K562 treated with DMSO at 1 percent for 24 hours (cell line): ENCODE data around the gene SBSN. TPM values are rescaled to one million over a fixed set of nuclear protein-coding genes. Genes with fewer than 3 reads are reported as not detected.

ENCODE experiments used
- total RNA-seq: library from RNA; unstranded; fragments of 300-600 nt; gene quantifications from 2 replicates; pipeline ENCODE4 v1.2.3, GENCODE V29; 2022; ENCODE audit warnings: low read depth; ENCODE audit not compliant: insufficient read depth

The SBSN gene, protein sequence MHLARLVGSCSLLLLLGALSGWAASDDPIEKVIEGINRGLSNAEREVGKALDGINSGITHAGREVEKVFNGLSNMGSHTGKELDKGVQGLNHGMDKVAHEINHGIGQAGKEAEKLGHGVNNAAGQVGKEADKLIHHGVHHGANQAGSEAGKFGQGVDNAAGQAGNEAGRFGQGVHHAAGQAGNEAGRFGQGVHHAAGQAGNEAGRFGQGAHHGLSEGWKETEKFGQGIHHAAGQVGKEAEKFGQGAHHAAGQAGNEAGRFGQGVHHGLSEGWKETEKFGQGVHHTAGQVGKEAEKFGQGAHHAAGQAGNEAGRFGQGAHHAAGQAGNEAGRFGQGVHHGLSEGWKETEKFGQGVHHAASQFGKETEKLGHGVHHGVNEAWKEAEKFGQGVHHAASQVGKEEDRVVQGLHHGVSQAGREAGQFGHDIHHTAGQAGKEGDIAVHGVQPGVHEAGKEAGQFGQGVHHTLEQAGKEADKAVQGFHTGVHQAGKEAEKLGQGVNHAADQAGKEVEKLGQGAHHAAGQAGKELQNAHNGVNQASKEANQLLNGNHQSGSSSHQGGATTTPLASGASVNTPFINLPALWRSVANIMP
- total RNA-seq, result not detected in 2 replicates

DNA sequence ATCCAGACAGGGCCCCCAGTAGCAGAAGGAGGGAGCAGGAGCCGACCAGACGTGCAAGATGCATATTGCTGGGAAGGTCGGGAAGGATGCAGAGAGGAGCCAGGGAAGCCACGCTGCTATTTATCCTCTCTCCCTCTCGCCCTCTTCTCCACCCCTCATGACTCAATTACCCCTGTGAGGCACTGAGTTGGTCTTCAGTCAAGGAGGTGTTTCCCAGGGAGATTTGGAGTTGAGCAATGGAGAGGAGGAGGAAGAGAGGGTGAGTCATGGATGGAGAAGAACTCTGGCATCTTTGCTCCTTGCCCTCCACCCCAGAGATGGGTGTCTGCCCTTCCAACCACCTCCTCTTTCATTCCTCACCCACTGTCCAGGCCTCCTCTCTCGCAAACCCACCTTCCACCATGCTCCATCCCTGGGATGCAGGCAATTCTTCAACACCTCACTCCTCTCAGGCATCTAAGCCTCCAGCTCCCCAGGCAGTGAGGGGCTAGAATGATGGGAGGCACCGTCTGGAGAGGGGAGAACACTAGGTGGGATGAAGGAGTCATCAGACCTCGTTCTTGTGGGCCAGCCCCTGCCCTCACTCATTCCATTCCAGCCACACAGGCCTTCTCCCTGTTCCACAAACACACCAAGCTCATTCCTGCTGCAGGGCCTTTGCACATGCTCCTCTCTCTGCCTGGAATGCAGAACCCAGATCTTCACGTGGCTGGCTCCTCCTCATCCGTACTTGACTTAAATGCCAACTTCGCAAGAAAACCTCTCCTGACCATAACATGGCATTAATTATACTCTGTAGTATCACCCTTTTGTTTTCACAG is at the start of gene SBSN:
TSS of gene SBSN (minus strand) at position 94 of the 821 bp plus-strand sequence. CDS start at position 64, 30 bp downstream.

DNA sequence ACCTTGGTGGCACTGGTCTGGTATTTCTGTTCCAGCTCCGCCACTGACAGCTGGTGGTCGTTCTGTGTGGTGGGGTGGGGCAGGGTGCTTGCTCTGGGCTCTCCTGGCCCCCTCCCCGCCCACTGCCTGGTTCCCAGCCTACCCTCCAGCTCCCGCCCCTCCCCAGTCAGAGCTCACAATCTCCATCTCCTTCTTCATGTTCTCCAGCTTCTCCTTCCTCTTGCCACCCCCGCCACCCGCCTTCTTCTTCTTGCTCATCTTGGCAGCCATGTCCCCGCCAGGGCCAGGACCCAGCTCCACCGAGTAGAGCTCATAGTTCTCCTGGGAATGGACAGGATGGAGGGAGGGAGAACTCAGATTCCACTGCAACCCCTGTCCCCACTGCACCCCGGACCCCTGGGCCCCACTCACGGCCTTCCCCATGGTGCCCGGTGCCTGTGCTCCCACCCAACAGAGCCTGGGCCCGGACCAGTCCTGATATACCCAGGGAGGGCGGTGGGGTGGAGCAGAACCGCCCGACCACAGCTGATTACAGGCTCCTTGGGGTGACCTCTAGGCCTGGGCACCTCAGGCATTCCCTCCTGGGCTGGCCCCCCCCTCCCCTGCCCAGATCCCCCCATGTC is 35.2 kb upstream of the SBSN start, which contains the start of gene ATP4A:
TSS of gene ATP4A (minus strand) at position 452 of the 623 bp plus-strand sequence. CDS start at position 423, 29 bp downstream.

DNA sequence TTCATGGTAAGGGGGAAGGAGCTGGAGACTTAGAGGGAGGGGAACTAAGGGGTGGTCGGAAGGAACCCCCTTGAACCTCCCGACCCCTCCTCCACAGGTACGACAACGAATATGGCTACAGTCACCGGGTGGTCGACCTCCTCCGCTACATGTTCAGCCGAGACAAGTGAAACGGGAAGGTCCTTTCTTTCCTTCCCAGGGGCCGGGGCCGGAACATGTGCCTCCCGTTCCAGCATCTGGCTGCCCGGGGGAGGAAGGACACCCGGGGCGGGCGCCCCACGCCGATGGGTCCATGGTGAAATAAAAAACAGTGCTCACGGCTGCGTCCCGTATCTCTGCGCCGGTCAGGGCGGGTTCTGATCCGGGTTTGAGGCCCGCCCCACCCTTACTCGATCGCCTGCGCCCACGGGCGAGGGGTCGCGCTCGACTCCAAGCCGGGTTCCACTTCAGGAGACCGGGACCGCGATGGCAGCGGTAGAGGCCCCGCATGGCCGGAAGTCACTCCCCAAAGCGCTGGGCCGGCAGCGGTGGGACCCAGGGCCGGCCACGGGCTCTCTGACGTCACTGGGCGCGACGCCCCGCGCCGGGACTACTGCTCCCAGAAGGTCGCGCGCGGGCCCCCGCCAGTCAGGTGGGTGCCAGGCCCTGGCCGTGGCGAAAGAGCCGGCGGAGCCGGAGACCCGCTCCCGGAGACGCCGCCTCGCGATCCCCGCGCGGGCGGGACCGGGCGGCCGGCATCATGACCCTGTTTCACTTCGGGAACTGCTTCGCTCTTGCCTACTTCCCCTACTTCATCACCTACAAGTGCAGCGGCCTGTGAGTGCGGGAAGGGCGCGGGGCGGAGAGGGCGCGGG is 17.1 kb upstream of the SBSN start, which contains the start of gene TMEM147:
TSS of gene TMEM147 (plus strand) at position 626 of the 854 bp plus-strand sequence. CDS start at position 740, 114 bp downstream.

DNA sequence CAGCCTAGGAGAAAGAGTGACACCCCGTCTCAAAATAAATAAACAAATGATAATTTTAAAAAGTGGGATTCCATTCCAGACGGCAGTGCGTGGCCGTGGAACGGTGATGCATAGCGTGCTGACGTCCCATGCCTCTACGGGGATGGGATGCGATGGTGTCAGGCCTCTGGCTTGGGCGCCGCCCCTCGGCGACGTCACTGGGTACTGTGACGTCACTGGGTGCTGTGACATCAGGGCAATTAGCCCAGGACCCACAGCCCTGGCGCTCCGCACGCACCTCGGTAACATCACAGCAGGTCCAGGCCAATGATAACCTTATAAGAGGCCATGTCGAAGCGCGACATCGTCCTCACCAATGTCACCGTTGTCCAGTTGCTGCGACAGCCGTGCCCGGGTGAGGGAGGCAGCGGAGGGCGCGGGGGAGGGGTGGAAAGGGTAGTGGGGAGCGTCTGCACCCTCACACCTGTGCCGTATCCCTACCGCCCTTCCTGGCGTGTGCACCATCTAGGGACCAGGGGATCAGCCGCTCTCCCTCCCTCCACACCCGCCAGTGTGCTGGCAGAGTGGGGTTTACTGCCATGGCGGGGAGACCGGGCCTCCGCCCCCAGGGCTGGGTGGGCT is 5.2 kb upstream of the SBSN start, which contains the start of gene GAPDHS:
TSS of gene GAPDHS (plus strand) at position 256 of the 621 bp plus-strand sequence. CDS start at position 328, 72 bp downstream.

DNA sequence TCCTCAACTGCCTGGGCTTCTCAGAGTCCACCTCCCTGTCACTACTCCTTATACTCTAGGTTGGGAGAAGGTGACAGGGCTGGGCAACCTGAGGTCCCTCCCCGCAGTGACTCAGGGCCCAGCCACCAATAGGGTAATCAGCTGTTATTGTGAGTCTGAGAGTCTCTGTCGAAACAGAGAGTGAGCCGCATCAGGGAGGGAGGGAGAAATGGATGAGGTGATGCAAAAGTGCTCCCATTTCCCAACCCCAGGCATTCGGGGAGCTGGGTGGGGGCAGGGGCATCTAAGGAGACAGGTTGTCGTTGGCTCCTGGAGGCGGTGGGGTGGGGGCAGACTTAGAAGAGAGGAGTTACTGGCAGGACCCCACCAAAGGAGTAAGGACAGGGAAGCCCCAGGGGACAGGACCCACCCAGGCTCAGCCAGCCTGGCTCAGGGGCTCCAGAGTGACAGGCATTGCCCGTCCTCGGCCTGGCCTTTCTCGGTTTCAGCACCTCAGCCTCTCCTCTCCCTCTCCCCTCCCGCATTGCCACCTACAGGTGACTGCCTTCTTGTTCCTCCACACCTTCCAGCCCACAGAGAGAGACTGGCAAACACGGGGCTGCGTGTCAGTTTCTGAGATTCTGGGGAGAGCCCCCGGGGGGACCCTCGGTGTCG is 14.4 kb downstream of the SBSN start, which contains the start of gene DMKN:
TSS of gene DMKN (minus strand) at position 22 of the 654 bp plus-strand sequence. CDS start 174 bp downstream, outside the sequence.

DNA sequence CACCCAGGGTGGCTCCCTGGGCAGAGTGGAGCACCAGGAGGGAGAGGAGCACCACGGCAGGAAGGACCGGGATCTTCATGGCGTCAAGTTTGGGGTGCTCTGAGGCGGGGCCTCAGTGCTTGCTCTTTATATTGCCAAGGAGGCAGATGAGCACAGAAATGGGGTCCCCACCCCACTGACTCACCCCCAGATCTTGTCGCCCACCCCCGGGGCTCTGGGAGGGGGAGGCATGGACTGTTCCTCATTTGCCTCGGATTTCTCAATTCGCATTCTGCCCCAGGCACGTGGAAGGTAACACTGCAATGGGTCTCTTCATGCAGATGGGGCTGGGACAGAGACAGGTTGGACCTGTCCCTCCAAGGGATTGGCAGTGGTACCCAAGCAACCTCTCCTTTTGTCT is 37.7 kb downstream of the SBSN start, which contains the start of gene KRTDAP:
TSS of gene KRTDAP (minus strand) at position 101 of the 400 bp plus-strand sequence. CDS start at position 79, 22 bp downstream.

Other genes starting within 250 kb of the SBSN start
- gene HAMP, start 245.8 kb downstream of the SBSN start, total RNA-seq, result 2.6 TPM in 1 of 2 replicates, not detected in the other
- 2.2 TPM in 2 replicates for gene MAG, start 236.2 kb downstream of the SBSN start, total RNA-seq
- gene CD22, start 199.1 kb downstream of the SBSN start, total RNA-seq, result 1.5 and 1.6 TPM in 2 replicates
- not detected in 2 replicates for gene FFAR1, start 180.4 kb downstream of the SBSN start, total RNA-seq
- not detected in 2 replicates for gene FFAR3, start 169.9 kb downstream of the SBSN start, total RNA-seq
- gene GPR42, start 157.2 kb downstream of the SBSN start, total RNA-seq, result not detected in 2 replicates
- not detected in 2 replicates for gene FFAR2, start 80.1 kb downstream of the SBSN start, total RNA-seq
- not detected in 2 replicates for gene KRTDAP, start 37.8 kb downstream of the SBSN start, total RNA-seq
- gene DMKN, start 14.7 kb downstream of the SBSN start, total RNA-seq, result not detected in 2 replicates
- not detected in 2 replicates for gene GAPDHS, start 5.1 kb upstream of the SBSN start, total RNA-seq
- gene TMEM147, start 17.3 kb upstream of the SBSN start, total RNA-seq, result 125 and 126 TPM in 2 replicates
- gene ATP4A, start 35.3 kb upstream of the SBSN start, total RNA-seq, result not detected in 2 replicates
- not detected in 2 replicates for gene PMIS2, start 57.9 kb upstream of the SBSN start, total RNA-seq
- gene HAUS5, start 84.4 kb upstream of the SBSN start, total RNA-seq, result 34.2 and 36.5 TPM in 2 replicates
- gene RBM42, start 100.7 kb upstream of the SBSN start, total RNA-seq, result 282 and 289 TPM in 2 replicates
- 0.63 and 2.9 TPM in 2 replicates for gene ETV2, start 113.4 kb upstream of the SBSN start, total RNA-seq
- 1,088 and 1,092 TPM in 2 replicates for gene COX6B1, start 120.0 kb upstream of the SBSN start, total RNA-seq
- not detected in 2 replicates for gene UPK1A, start 138.2 kb upstream of the SBSN start, total RNA-seq
- not detected in 2 replicates for gene ZBTB32, start 176.2 kb upstream of the SBSN start, total RNA-seq
- 29.9 and 30.6 TPM in 2 replicates for gene KMT2B, start 189.7 kb upstream of the SBSN start, total RNA-seq
- gene IGFLR1, start 214.1 kb upstream of the SBSN start, total RNA-seq, result 11.4 and 13.6 TPM in 2 replicates
- 5.4 and 6.3 TPM in 2 replicates for gene U2AF1L4, start 217.1 kb upstream of the SBSN start, total RNA-seq
- 41.2 and 43.3 TPM in 2 replicates for gene PSENEN, start 217.3 kb upstream of the SBSN start, total RNA-seq
- 22.5 and 26.8 TPM in 2 replicates for gene LIN37, start 220.3 kb upstream of the SBSN start, total RNA-seq
- gene HSPB6, start 228.7 kb upstream of the SBSN start, total RNA-seq, result 1.5 TPM in 1 of 2 replicates, not detected in the other
- gene PROSER3, start 229.9 kb upstream of the SBSN start, total RNA-seq, result 20.6 and 24.1 TPM in 2 replicates
- gene ARHGAP33, start 247.3 kb upstream of the SBSN start, total RNA-seq, result 5.7 and 6.1 TPM in 2 replicates